Neural progenitor cell (in vitro differentiated cells): ENCODE data around the gene ANKRD11. TPM values are rescaled to one million over a fixed set of nuclear protein-coding genes. Genes with fewer than 3 reads are reported as not detected.
"Not testable (repeated sequence)": the region's sequence is repeated elsewhere in the genome, so short reads cannot be mapped to it uniquely, and the experiment has no call there.

Source experiments
- DNase-seq: peaks from one replicate; pipeline ENCODE4 v3.0.0-alpha.2; 2016; ENCODE audit warnings: low spot score
- H2AFZ ChIP-seq: fragments of 200-600 bp; sonication (generic); replicated peaks from 2 replicates; pipeline ENCODE4 v1.6.1; 2016; ENCODE audit warnings: antibody characterized with exemption
- H3F3A ChIP-seq: fragments of 200-600 bp; sonication (generic); 2 replicates; pipeline ENCODE4 v1.6.1; 2016; ENCODE audit warnings: antibody characterized with exemption, low read depth
- H3K27ac ChIP-seq: fragments of 200-600 bp; sonication (generic); 2 replicates; pipeline ENCODE4 v1.5.1; 2016; ENCODE audit warnings: mild to moderate bottlenecking
- H3K27me3 ChIP-seq: fragments of 200-600 bp; sonication (generic); 2 replicates; pipeline ENCODE4 v1.6.1; 2016; ENCODE audit warnings: mild to moderate bottlenecking, moderate library complexity
- H3K36me3 ChIP-seq: fragments of 200-600 bp; sonication (generic); 2 replicates; pipeline ENCODE4 v1.5.1; 2016
- H3K4me1 ChIP-seq: fragments of 200-600 bp; sonication (generic); 2 replicates; pipeline ENCODE4 v1.6.1; 2016; ENCODE audit warnings: mixed run types
- H3K4me2 ChIP-seq: fragments of 200-600 bp; sonication (generic); 2 replicates; pipeline ENCODE4 v1.6.1; 2016
- H3K4me3 ChIP-seq: fragments of 200-600 bp; sonication (generic); 2 replicates; pipeline ENCODE4 v1.5.1; 2016
- H3K79me2 ChIP-seq: fragments of 200-600 bp; sonication (generic); 2 replicates; pipeline ENCODE4 v1.6.1; 2016; ENCODE audit warnings: low read depth
- H3K9ac ChIP-seq: fragments of 200-600 bp; sonication (generic); 2 replicates; pipeline ENCODE4 v1.6.1; 2016
- H3K9me3 ChIP-seq: fragments of 200-600 bp; sonication (generic); 2 replicates; pipeline ENCODE4 v1.5.1; 2016; ENCODE audit warnings: low read depth
- H4K20me1 ChIP-seq: fragments of 200-600 bp; sonication (generic); 2 replicates; pipeline ENCODE4 v1.6.1; 2016; ENCODE audit warnings: low read depth
- H3K27ac Mint-ChIP-seq: 3 replicates; pipeline ENCODE4 v1.8.0; 2021; ENCODE audit warnings: mixed read lengths
- H3K27me3 Mint-ChIP-seq: 2 replicates; pipeline ENCODE4 v1.8.0; 2022; ENCODE audit warnings: low read depth, mild to moderate bottlenecking, inconsistent platforms, moderate library complexity, mixed read lengths; ENCODE audit not compliant: insufficient read depth
- H3K36me3 Mint-ChIP-seq: 3 replicates; pipeline ENCODE4 v1.8.0; 2021; ENCODE audit warnings: mixed read lengths
- H3K4me1 Mint-ChIP-seq: 3 replicates; pipeline ENCODE4 v1.8.0; 2021; ENCODE audit warnings: mixed read lengths
- H3K4me3 Mint-ChIP-seq: 3 replicates; pipeline ENCODE4 v1.8.0; 2021; ENCODE audit warnings: mild to moderate bottlenecking, moderate library complexity, mixed read lengths
- H3K9me3 Mint-ChIP-seq: 3 replicates; pipeline ENCODE4 v1.8.0; 2020; ENCODE audit warnings: mixed read lengths
- CTCF ChIP-seq: fragments of 200-600 bp; sonication (generic); IDR thresholded peaks from 2 replicates; pipeline ENCODE4 v1.5.1; 2017; ENCODE audit warnings: antibody characterized with exemption, mild to moderate bottlenecking
- EZH2 ChIP-seq: fragments of 200-600 bp; sonication (generic); IDR thresholded peaks from 2 replicates; pipeline ENCODE4 v1.6.1; 2017; ENCODE audit warnings: antibody characterized with exemption, mild to moderate bottlenecking, moderate library complexity
- EZH2phosphoT487 ChIP-seq: fragments of 200-600 bp; sonication (generic); IDR thresholded peaks from 2 replicates; pipeline ENCODE4 v1.6.1; 2017; ENCODE audit warnings: antibody characterized with exemption
- total RNA-seq: library from RNA; depleted of rRNA; stranded (reverse); fragments of >200 nt; gene quantifications from 2 replicates; pipeline ENCODE4 v1.2.3, GENCODE V29; 2015; ENCODE audit warnings: low replicate concordance

ANKRD11 gene
- total RNA-seq, 1 donor from 2014 or later, result 47.3 TPM

- Mint-ChIP-seq H3K36me3 (peaks cover 20% of the 10 kb centered on the region), H3K27me3 (no peaks in the 10 kb centered on the region), H3K27ac (no peak overlapping the region), H3K4me1 (no peaks in the 10 kb centered on the region), H3K4me3 (no peak overlapping the region), H3K9me3 (no peaks in the 10 kb centered on the region)
- Histone ChIP-seq H3K4me3 (no peak overlapping the region), H3K79me2 (peaks cover 7% of the 10 kb centered on the region), H3K36me3 (no peaks in the 10 kb centered on the region), H3K4me2 (no peak overlapping the region), H4K20me1 (peaks cover 16% of the 10 kb centered on the region), H3K9me3 (no peaks in the 10 kb centered on the region), H3K27me3 (no peaks in the 10 kb centered on the region), H3K4me1 (no peaks in the 10 kb centered on the region), H3K27ac (no peak overlapping the region), H2AFZ (no peak overlapping the region), H3K9ac (no peak overlapping the region), H3F3A (no peaks in the 10 kb centered on the region)
- no peak for DNase-seq
- no peak for TF ChIP-seq EZH2
- TF ChIP-seq EZH2phosphoT487, result no peak
- TF ChIP-seq CTCF, result no peak
These were observed 221.2 kb downstream of the ANKRD11 start for GRCh38 chr16:89268987-89269735.

DNA sequence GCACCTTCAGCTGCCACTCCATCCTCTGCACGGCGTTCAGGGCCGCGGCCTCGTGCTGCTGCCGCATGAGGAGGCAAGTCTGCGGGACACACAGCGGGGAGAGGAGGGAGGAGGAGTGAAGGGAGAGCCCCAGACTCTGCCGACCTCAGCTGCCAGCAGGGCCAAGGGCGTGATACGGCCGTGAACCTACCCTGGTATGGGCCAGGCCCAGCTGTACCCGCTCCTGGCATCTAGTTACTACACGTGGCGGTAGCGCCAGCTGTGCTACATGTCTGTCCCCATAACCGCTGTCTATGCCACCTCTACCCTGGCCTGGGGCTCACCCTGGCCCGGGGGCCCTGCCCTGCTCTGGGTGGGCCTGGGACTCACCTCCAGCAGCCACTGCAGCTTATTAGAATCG lies 221.8 kb downstream of the ANKRD11 start:
- Histone ChIP-seq H2AFZ (no peak overlapping the region), H3K4me3 (no peak overlapping the region), H3F3A (no peaks in the 10 kb centered on the region), H3K36me3 (no peaks in the 10 kb centered on the region), H3K27ac (no peak overlapping the region), H3K4me2 (no peak overlapping the region), H3K9ac (no peak overlapping the region), H3K27me3 (no peaks in the 10 kb centered on the region), H4K20me1 (peaks cover 16% of the 10 kb centered on the region), H3K4me1 (no peaks in the 10 kb centered on the region), H3K9me3 (no peaks in the 10 kb centered on the region), H3K79me2 (peaks cover 7% of the 10 kb centered on the region)
- Mint-ChIP-seq H3K4me3 (no peak overlapping the region), H3K4me1 (no peaks in the 10 kb centered on the region), H3K27me3 (no peaks in the 10 kb centered on the region), H3K27ac (no peak overlapping the region), H3K36me3 (peaks cover 17% of the 10 kb centered on the region), H3K9me3 (no peaks in the 10 kb centered on the region)
- TF ChIP-seq EZH2 (no peak), EZH2phosphoT487 (no peak), CTCF (no peak)
- no peak for DNase-seq

- not testable (repeated sequence) for H2AFZ ChIP-seq, H3K4me2 ChIP-seq, H3K36me3 ChIP-seq, H3K27me3 Mint-ChIP-seq, DNase-seq, H3K27me3 ChIP-seq, H3K27ac ChIP-seq, H3K9me3 Mint-ChIP-seq, H3K4me3 ChIP-seq, H3K9me3 ChIP-seq, H3K4me1 Mint-ChIP-seq, H3K79me2 ChIP-seq, H3K27ac Mint-ChIP-seq, H3K4me1 ChIP-seq, H3K9ac ChIP-seq, H3F3A ChIP-seq, H3K4me3 Mint-ChIP-seq
- peaks cover 12% of the 10 kb centered on the region for H4K20me1 ChIP-seq
- peaks cover 14% of the 10 kb centered on the region for H3K36me3 Mint-ChIP-seq
These were observed 222.6 kb downstream of the ANKRD11 start for GRCh38 chr16:89267746-89268145.

GRCh38 chr16:89266521-89267134 lies 223.7 kb downstream of the ANKRD11 start:
- Histone ChIP-seq H3K79me2 (peaks cover 2% of the 10 kb centered on the region), H3F3A (no peaks in the 10 kb centered on the region), H3K27me3 (no peaks in the 10 kb centered on the region), H3K9me3 (no peaks in the 10 kb centered on the region), H3K36me3 (no peaks in the 10 kb centered on the region), H3K4me2 (no peak overlapping the region), H3K4me3 (no peak overlapping the region), H3K4me1 (no peaks in the 10 kb centered on the region), H3K9ac (no peak overlapping the region), H2AFZ (no peak overlapping the region), H3K27ac (no peak overlapping the region), H4K20me1 (peaks cover 3% of the 10 kb centered on the region)
- Mint-ChIP-seq H3K27me3 (no peaks in the 10 kb centered on the region), H3K9me3 (no peaks in the 10 kb centered on the region), H3K4me3 (no peak overlapping the region), H3K27ac (no peak overlapping the region), H3K36me3 (peaks cover 9% of the 10 kb centered on the region), H3K4me1 (no peaks in the 10 kb centered on the region)
- TF ChIP-seq EZH2phosphoT487 (no peak), EZH2 (no peak), CTCF (no peak)
- DNase-seq, result no peak
